Activated naive CD8-positive, alpha-beta T cell treated with anti-CD3 and anti-CD28 coated beads, Interleukin-2, amount 10 ng/mL, durations not matched to agents 7 days and 5 days (primary cell): Measurements from ENCODE around the gene MSANTD7. TPM values are rescaled to one million over a fixed set of nuclear protein-coding genes. Genes with fewer than 3 reads are reported as not detected.

Experiments
- ATAC-seq: fragments of 150-1000 bp; cut with Tn5 transposase; one replicate; pipeline ENCODE4 v1.10.0; 2021; ENCODE audit warnings: low read depth, moderate library complexity
- POLR2A ChIA-PET: fragments of 350-600 bp; sonication (Branson Sonifier 250); formaldehyde crosslinking; loops from one replicate; lab custom pipeline; 2021; ENCODE audit warnings: antibody characterized with exemption; lab: Charles Lee
- DNase-seq: peaks from one replicate; pipeline ENCODE4 v3.0.0; 2021
- H3K27ac Mint-ChIP-seq: one replicate; pipeline ENCODE4 v1.8.0; 2022; ENCODE audit warnings: mild to moderate bottlenecking, mixed read lengths
- H3K27me3 Mint-ChIP-seq: one replicate; pipeline ENCODE4 v1.8.0; 2022; ENCODE audit warnings: mild to moderate bottlenecking, moderate library complexity, mixed read lengths
- H3K36me3 Mint-ChIP-seq: one replicate; pipeline ENCODE4 v1.8.0; 2021; ENCODE audit warnings: mild to moderate bottlenecking, mixed read lengths
- H3K4me1 Mint-ChIP-seq: one replicate; pipeline ENCODE4 v1.8.0; 2021; ENCODE audit warnings: mixed read lengths
- H3K4me3 Mint-ChIP-seq: one replicate; pipeline ENCODE4 v1.8.0; 2022; ENCODE audit warnings: mild to moderate bottlenecking, moderate library complexity, mixed read lengths
- H3K9me3 Mint-ChIP-seq: one replicate; pipeline ENCODE4 v1.8.0; 2021; ENCODE audit warnings: mixed read lengths
- total RNA-seq, 2 experiments: library from RNA; stranded (reverse); gene quantifications; one replicate each; pipeline ENCODE4 v1.2.3, GENCODE V29; 2021

MSANTD7 gene
- total RNA-seq, 2 experiments from 2014 or later = 17.0 to 19.4 TPM

DNA sequence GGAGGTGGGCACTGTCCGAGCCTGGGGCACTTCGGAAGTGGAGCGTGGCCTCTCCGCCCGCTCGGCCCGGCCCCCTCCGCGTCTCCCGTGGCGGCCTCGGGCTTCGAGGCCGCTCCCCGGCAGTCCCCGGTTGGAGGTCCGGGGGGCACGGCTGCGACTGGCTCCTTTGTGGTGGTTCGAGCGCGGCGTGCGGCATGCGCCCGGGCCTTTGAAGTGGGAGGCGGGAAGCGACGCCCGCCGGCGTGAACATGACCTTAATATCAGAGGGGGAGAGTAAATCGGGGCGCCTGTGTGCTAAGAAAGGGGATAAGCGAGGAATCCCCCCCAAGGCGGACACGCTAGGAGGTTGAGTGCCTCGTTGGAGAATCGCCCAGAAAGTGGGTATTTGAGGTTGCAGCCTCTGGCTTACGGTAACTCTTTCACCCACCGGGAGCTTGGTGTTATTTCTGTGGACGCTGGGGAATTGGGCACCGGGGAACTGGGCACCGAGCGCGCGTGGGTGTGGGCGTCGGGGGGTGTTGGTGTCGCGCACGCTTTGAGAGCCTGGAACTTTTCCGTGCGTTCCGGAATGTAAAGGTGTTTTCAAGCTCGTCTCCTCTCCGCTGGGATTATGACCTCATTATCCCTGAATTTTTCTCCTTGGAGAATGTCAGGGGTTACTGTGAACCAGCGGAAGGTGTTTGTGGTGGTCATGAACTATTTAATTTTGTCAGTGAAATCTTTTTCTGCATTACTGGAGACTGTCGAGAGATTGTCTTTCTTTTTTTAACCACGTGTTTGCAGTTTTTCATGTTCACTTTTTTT lies 41.2 kb downstream of the MSANTD7 start:
- POLR2A ChIA-PET = interaction anchor here (0.6 to 3.1 kb wide), 13 partner anchors 9 to 694 kb away, joined by 3 to 38 read pairs (median 5); partner anchors contain the start of genes CDNF, DCLRE1C, HSPA14 and MEIG1
- Mint-ChIP-seq H3K9me3 (no peaks in the 10 kb centered on the region), H3K27me3 (no peaks in the 10 kb centered on the region), H3K4me1 (peaks cover 24% of the 10 kb centered on the region), H3K4me3 (peak overlapping the region; percentile 94), H3K36me3 (peaks cover 12% of the 10 kb centered on the region), H3K27ac (peak overlapping the region; percentile 87)
- peak; percentile 66 for DNase-seq
- ATAC-seq = peak; percentile 8

DNA sequence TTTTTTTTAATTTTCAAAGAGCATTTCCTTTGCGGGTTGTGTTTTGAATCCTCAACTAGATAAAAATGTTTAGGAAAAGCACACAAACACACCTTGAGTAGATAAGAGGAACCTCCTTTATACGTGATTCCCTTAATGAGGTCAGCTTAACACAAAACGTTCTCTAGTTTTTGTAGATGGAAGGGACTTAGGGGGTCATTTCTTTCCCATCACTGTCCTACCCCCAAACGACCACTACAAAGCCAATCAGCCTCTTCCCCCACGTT lies 41.8 kb downstream of the MSANTD7 start:
- Mint-ChIP-seq H3K27me3 (no peaks in the 10 kb centered on the region), H3K27ac (peak overlapping the region; percentile 87), H3K36me3 (peaks cover 12% of the 10 kb centered on the region), H3K9me3 (no peaks in the 10 kb centered on the region), H3K4me1 (peaks cover 24% of the 10 kb centered on the region), H3K4me3 (peak overlapping the region; percentile 94)
- POLR2A ChIA-PET = interaction anchor here (0.6 to 3.1 kb wide), 4 partner anchors 42 to 255 kb away, joined by 3 to 26 read pairs (median 11); partner anchors contain the start of genes CDNF, DCLRE1C, HSPA14 and MEIG1
- ATAC-seq = no peak
- DNase-seq = no peak

DNA sequence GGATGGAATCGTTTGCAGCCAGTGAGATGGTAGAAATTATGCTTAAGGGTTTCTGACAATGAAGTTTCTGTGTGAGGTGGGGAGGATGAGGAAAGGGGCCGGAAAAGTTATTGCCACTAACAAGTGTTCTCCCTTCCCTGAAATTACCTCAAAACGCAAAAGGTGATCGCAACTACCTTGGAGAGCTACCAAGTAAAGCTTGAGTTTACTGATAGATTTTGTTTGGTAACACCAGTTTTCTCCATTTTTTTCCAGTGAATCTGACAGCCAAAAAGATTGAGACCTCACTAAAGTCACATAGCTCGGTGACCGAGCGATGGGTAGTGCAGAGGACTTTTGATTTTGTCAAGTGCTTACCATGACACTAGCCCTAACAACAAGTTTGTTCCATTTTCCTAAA lies 42.1 kb downstream of the MSANTD7 start:
- H3K4me3 Mint-ChIP-seq = peak overlapping the region; percentile 94
- no peaks in the 10 kb centered on the region for H3K9me3 Mint-ChIP-seq
- DNase-seq (no peak), ATAC-seq (no peak)
- POLR2A ChIA-PET = interaction anchor here (2.1 to 3.1 kb wide), 2 partner anchors 43 to 73 kb away, joined by 5 to 26 read pairs; partner anchors contain the start of genes CDNF, DCLRE1C, HSPA14 and MSANTD7
- peak overlapping the region; percentile 87 for H3K27ac Mint-ChIP-seq
- peaks cover 12% of the 10 kb centered on the region for H3K36me3 Mint-ChIP-seq
- peaks cover 24% of the 10 kb centered on the region for H3K4me1 Mint-ChIP-seq
- H3K27me3 Mint-ChIP-seq = no peaks in the 10 kb centered on the region

DNA sequence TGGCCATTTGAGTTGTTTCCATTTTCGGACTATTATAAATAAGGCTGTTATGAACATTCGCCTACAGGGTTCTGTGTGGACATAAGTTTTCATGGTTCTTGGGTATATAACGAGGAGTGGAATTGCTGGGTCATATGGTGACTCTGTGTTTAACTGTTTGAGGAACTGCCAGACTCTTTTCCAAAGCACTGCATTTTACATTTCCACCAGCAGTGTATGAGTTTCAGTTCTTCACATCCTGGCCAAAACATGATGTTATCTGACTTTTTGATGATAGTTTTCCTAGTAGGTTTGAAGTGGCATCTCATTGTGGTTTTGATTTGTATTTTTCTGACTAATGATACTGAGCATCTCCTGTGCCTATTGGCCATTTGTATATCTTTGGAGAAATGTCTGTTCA lies 46.0 kb downstream of the MSANTD7 start:
- peaks cover 16% of the 10 kb centered on the region for H3K4me1 Mint-ChIP-seq

More for the DNA sequence above, 46.0 kb downstream of the MSANTD7 start:
- peak; percentile 28 for ATAC-seq
- DNase-seq = no peak
- no peaks in the 10 kb centered on the region for H3K27me3 Mint-ChIP-seq
- H3K36me3 Mint-ChIP-seq = peaks cover 12% of the 10 kb centered on the region
- no peaks in the 10 kb centered on the region for H3K9me3 Mint-ChIP-seq
- H3K4me3 Mint-ChIP-seq = no peak overlapping the region
- H3K27ac Mint-ChIP-seq = no peak overlapping the region
- POLR2A ChIA-PET = no interaction called here

Other genes starting within 250 kb of the MSANTD7 start
- 100 to 1,000 TPM; 188 to 200 TPM for gene FAM107B, start 63.4 kb upstream of the MSANTD7 start, total RNA-seq
- gene CDNF, start 269 bp upstream of the MSANTD7 start, total RNA-seq = 1 to 10 TPM in 1 of 2 experiments, under 1 TPM in 1; 0.82 to 1.0 TPM
- 10 to 100 TPM; 23.0 to 25.1 TPM for gene HSPA14, start within 50 bp of the MSANTD7 start, total RNA-seq
- gene SUV39H2, start 40.6 kb downstream of the MSANTD7 start, total RNA-seq = 10 to 100 TPM; 19.4 to 22.3 TPM
- 10 to 100 TPM; 47.1 to 47.7 TPM for gene DCLRE1C, start 115.8 kb downstream of the MSANTD7 start, total RNA-seq
- under 1 TPM; 0.78 to 0.88 TPM for gene MEIG1, start 121.1 kb downstream of the MSANTD7 start, total RNA-seq
- gene OLAH, start 205.6 kb downstream of the MSANTD7 start, total RNA-seq = under 1 TPM; 0.45 to 0.61 TPM